GM13977 (cell line): ENCODE measurements around the gene DUSP16.

ENCODE experiments used
- DNase-seq: peaks from one replicate; pipeline ENCODE4 v3.0.0; 2012; ENCODE audit warnings: low spot score
- CTCF ChIP-seq: IDR thresholded peaks from 2 replicates; pipeline ENCODE4 v1.5.1; 2012; ENCODE audit warnings: mild to moderate bottlenecking, control low read depth; ENCODE audit not compliant: insufficient read depth; ENCODE audit errors: extremely low read depth, missing control alignments
- in situ Hi-C: fragments of 300-500 bp; cut with MboI; formaldehyde crosslinking; loops from one replicate; pipeline ENCODE4 v1.12.0; 2022; ENCODE audit warnings: low sequenced_read_pairs, low pct_unique_long_range_greater_than_20kb, mixed read lengths, inconsistent platforms; ENCODE audit not compliant: unreplicated experiment

The DUSP16 gene

GRCh38 chr12:12540261-12541013 lies 22.2 kb downstream of the DUSP16 start:
- TF ChIP-seq CTCF = no peak
- DNase-seq = no peak
- in situ Hi-C loops = no loop called here

- in situ Hi-C loops = no loop called here
- no peak for DNase-seq
- TF ChIP-seq CTCF = no peak
Observed at GRCh38 chr12:12539028-12539810, 23.4 kb downstream of the DUSP16 start.

- DNase-seq = no peak
Observed at GRCh38 chr12:12538535-12538934, 24.1 kb downstream of the DUSP16 start.

GRCh38 chr12:12537421-12537820 lies 25.2 kb downstream of the DUSP16 start:
- DNase-seq = no peak
- TF ChIP-seq CTCF = no peak
- in situ Hi-C loops = no loop called here

More at GRCh38 chr12:12538535-12538934, 24.1 kb downstream of the DUSP16 start:
- in situ Hi-C loops = no loop called here
- TF ChIP-seq CTCF = no peak

- in situ Hi-C loops = no loop called here
- TF ChIP-seq CTCF = no peak
- no peak for DNase-seq
Observed at GRCh38 chr12:12534975-12535374, 27.7 kb downstream of the DUSP16 start.

GRCh38 chr12:12534166-12534866 lies 28.3 kb downstream of the DUSP16 start:
- TF ChIP-seq CTCF = no peak
- in situ Hi-C loops = no loop called here
- DNase-seq = no peak
